HCT116 (cell line): ENCODE results near the gene ZNF202. TPM values are rescaled to one million over a fixed set of nuclear protein-coding genes. Genes with fewer than 3 reads are reported as not detected.

Experiments used
- ATAC-seq: fragments of 200-7000 bp; cut with Tn5 transposase; 2 replicates; pipeline ENCODE4 v1.9.1; 2020; ENCODE audit warnings: mild to moderate bottlenecking, moderate library complexity
- BruUV-seq: library from RNA; stranded (reverse); fragments of 400-500 nt; replicated peaks from 2 replicates; lab custom pipeline; 2021; lab: Mats Ljungman, UMichigan
- CTCF ChIA-PET: fragments of 300-600 bp; sonication (Branson Sonifier 250); formaldehyde crosslinking; loops from one replicate; lab custom pipeline; 2021; ENCODE audit warnings: antibody characterized with exemption; lab: Charles Lee
- POLR2A ChIA-PET: fragments of 300-600, 350-600 bp; sonication (Branson Sonifier 250); formaldehyde crosslinking; loops from one replicate; lab custom pipeline; 2021; ENCODE audit warnings: antibody characterized with exemption; lab: Charles Lee
- RAD21 ChIA-PET, 2 experiments: fragments of 300-600 bp; sonication (Branson Sonifier 250); formaldehyde crosslinking; loops; one replicate each; lab custom pipeline; 2023; ENCODE audit warnings: low total read pairs in 2 of 2; ENCODE audit not compliant: uncharacterized antibody in 2 of 2, unreplicated experiment in 2 of 2, low non-redundant PET in 1 of 2; lab: Charles Lee
- DNase-seq: peaks from one replicate; pipeline ENCODE4 v3.0.0-alpha.2; 2010; ENCODE audit warnings: low read depth, low spot score
- H2AFZ ChIP-seq: fragments of 200-600 bp; shearing (Covaris generic), sonication (generic); 2 replicates; pipeline ENCODE4 v1.6.1; 2017; ENCODE audit warnings: low read depth, mixed run types, mixed read lengths, antibody characterized with exemption, low read length; ENCODE audit not compliant: poor library complexity, severe bottlenecking
- H3K27ac ChIP-seq: 2 replicates; pipeline ENCODE4 v1.5.1; 2012; ENCODE audit warnings: low read depth, low read length
- H3K27me3 ChIP-seq: fragments of 200-600 bp; sonication (generic); 2 replicates; pipeline ENCODE4 v1.6.1; 2016; ENCODE audit warnings: mixed run types, low read length, mixed read lengths; ENCODE audit not compliant: insufficient read depth
- H3K36me3 ChIP-seq, 2 experiments: fragments of 200-500 bp in 1 of 2; fragments of 200-600 bp in 1 of 2; sonication (Bioruptor generic) in 1 of 2; sonication (generic) in 1 of 2; 2 replicates each; pipeline versions ENCODE4 v1.5.1 to v1.6.1; 2014 to 2016; ENCODE audit warnings: low read length in 2 of 2, inconsistent platforms in 1 of 2, mixed read lengths in 1 of 2, mixed run types in 1 of 2; ENCODE audit not compliant: insufficient read depth in 2 of 2, control insufficient read depth in 1 of 2
- H3K4me1 ChIP-seq, 2 experiments: fragments of 200-600 bp in 1 of 2; sonication (generic) in 1 of 2; 2 replicates each; pipeline versions ENCODE4 v1.5.1 to v1.6.1; 2012 to 2017; ENCODE audit warnings: low read length in 2 of 2, inconsistent platforms in 1 of 2, mild to moderate bottlenecking in 1 of 2, mixed read lengths in 1 of 2, mixed run types in 1 of 2, moderate library complexity in 1 of 2; ENCODE audit not compliant: insufficient read depth in 2 of 2, control insufficient read depth in 1 of 2
- H3K4me2 ChIP-seq: fragments of 200-600 bp; sonication (generic); 2 replicates; pipeline ENCODE4 v1.6.1; 2017; ENCODE audit warnings: mixed run types, low read length, mixed read lengths
- H3K4me3 ChIP-seq, 2 experiments: fragments of 200-600 bp in 1 of 2; sonication (generic) in 1 of 2; replicated peaks in 1 of 2; 2 replicates each; pipeline ENCODE4 v1.5.1; 2011 to 2016; ENCODE audit warnings: low read length in 2 of 2, control low read depth in 1 of 2, low read depth in 1 of 2, mild to moderate bottlenecking in 1 of 2, mixed read lengths in 1 of 2, mixed run types in 1 of 2
- H3K79me2 ChIP-seq: fragments of 200-600 bp; sonication (generic); 2 replicates; pipeline ENCODE4 v1.6.1; 2017; ENCODE audit warnings: mild to moderate bottlenecking, mixed run types, low read length, moderate library complexity, mixed read lengths; ENCODE audit not compliant: insufficient read depth
- H3K9ac ChIP-seq: fragments of 200-600 bp; sonication (generic); 2 replicates; pipeline ENCODE4 v1.6.1; 2016; ENCODE audit warnings: low read length, mixed read lengths
- H3K9me2 ChIP-seq: fragments of 200-600 bp; sonication (generic), shearing (Covaris generic); 2 replicates; pipeline ENCODE4 v1.6.1; 2017; ENCODE audit warnings: mixed run types, mild to moderate bottlenecking, moderate library complexity; ENCODE audit not compliant: insufficient read depth
- H3K9me3 ChIP-seq, 2 experiments: fragments of 200-500 bp in 1 of 2; fragments of 200-600 bp in 1 of 2; sonication (Bioruptor generic) in 1 of 2; sonication (generic) in 1 of 2; 2 replicates each; pipeline ENCODE4 v1.6.1; 2014 to 2017; ENCODE audit warnings: low read length in 2 of 2, mixed read lengths in 2 of 2, inconsistent platforms in 1 of 2, low read depth in 1 of 2, mild to moderate bottlenecking in 1 of 2, mixed run types in 1 of 2, moderate library complexity in 1 of 2; ENCODE audit not compliant: control insufficient read depth in 1 of 2, insufficient read depth in 1 of 2
- H4K20me1 ChIP-seq: fragments of 200-600 bp; sonication (generic), shearing (Covaris generic); 2 replicates; pipeline ENCODE4 v1.6.1; 2017; ENCODE audit warnings: mixed run types, mild to moderate bottlenecking, moderate library complexity; ENCODE audit not compliant: insufficient read depth
- ATF3 ChIP-seq: IDR thresholded peaks from 2 replicates; pipeline ENCODE4 v1.6.1; 2012
- CTCF ChIP-seq, 3 experiments: fragments of 200-600 bp in 1 of 3; sonication (generic) in 1 of 3; IDR thresholded peaks in 2 of 3; conservative IDR thresholded peaks in 1 of 3; 2 replicates each; pipeline ENCODE4 v1.5.1; 2012 to 2017; ENCODE audit warnings: low read depth in 2 of 3, low read length in 2 of 3, antibody characterized with exemption in 1 of 3, borderline replicate concordance in 1 of 3, control low read depth in 1 of 3, mild to moderate bottlenecking in 1 of 3, mixed read lengths in 1 of 3, mixed run types in 1 of 3, moderate library complexity in 1 of 3; ENCODE audit not compliant: insufficient read depth in 1 of 3
- EGR1 ChIP-seq: IDR thresholded peaks from 2 replicates; pipeline ENCODE4 v1.6.1; 2012; ENCODE audit warnings: low read depth
- EZH2phosphoT487 ChIP-seq: fragments of 200-600 bp; IDR thresholded peaks from 2 replicates; pipeline ENCODE4 v1.6.1; 2018; ENCODE audit warnings: antibody characterized with exemption, borderline replicate concordance
- FOSL1 ChIP-seq: IDR thresholded peaks from 2 replicates; pipeline ENCODE4 v1.6.1; 2012; ENCODE audit warnings: low read depth
- JUND ChIP-seq: IDR thresholded peaks from 2 replicates; pipeline ENCODE4 v1.6.1; 2012
- MAX ChIP-seq: IDR thresholded peaks from 2 replicates; pipeline ENCODE4 v1.6.1; 2012
- POLR2A ChIP-seq: IDR thresholded peaks from 2 replicates; pipeline ENCODE4 v1.7.0; 2011; ENCODE audit warnings: borderline replicate concordance; ENCODE audit not compliant: insufficient read depth, insufficient read length; ENCODE audit errors: extremely low read depth
- SIN3A ChIP-seq: IDR thresholded peaks from 2 replicates; pipeline ENCODE4 v1.6.1; 2012; ENCODE audit warnings: low read depth
- TCF7L2 ChIP-seq: IDR thresholded peaks from 2 replicates; pipeline ENCODE4 v1.7.0; 2011; ENCODE audit warnings: borderline replicate concordance, inconsistent platforms; ENCODE audit not compliant: insufficient read depth, insufficient read length; ENCODE audit errors: extremely low read depth
- ZBTB33 ChIP-seq: IDR thresholded peaks from 2 replicates; pipeline ENCODE4 v1.6.1; 2011; ENCODE audit warnings: mild to moderate bottlenecking, low read length, moderate library complexity; ENCODE audit not compliant: insufficient replicate concordance; ENCODE audit errors: extremely low read depth
- ZNF274 ChIP-seq: fragments of 200-500 bp; sonication (Bioruptor generic); IDR thresholded peaks from 2 replicates; pipeline ENCODE4 v1.6.1; 2014; ENCODE audit warnings: mild to moderate bottlenecking, low read depth, low read length, inconsistent platforms
- intact Hi-C: fragments of 100-400 bp; cut with micrococcal nuclease; formaldehyde crosslinking; loops from 2 replicates; pipeline ENCODE4 v1.10.0; 2022
- total RNA-seq: library from RNA; stranded (reverse); gene quantifications from one replicate; pipeline ENCODE4 v1.2.1, GENCODE V29; 2021; ENCODE audit not compliant: unreplicated experiment

ZNF202 gene
- total RNA-seq, 1 experiment from 2014 or later: 16.9 TPM

- TF ChIP-seq CTCF (IDR thresholded peaks at IDR 0.05 in 2 of 3, conservative IDR thresholded peaks at IDR 0.05 in 1 of 3; ENCODE audit: borderline replicate concordance in 1 of 3, insufficient read depth in 1 of 3, low read depth in 2 of 3, low read length in 2 of 3) (0 out of 6 replicates have a peak, but pooled peaks of 1 of the 3 experiments have one; percentile 3), ZNF274 (no peak), EZH2phosphoT487 (no peak), TCF7L2 (no peak), EGR1 (peak; percentile 64)
Measured at GRCh38 chr11:123741159-123742030, at the start of gene ZNF202 (continued).

GRCh38 chr11:123783536-123783935, 42.1 kb upstream of the ZNF202 start:
- no peak for TF ChIP-seq TCF7L2
- TF ChIP-seq MAX: no peak
- no peak for TF ChIP-seq POLR2A
- no peak for TF ChIP-seq ZBTB33
- no peak for TF ChIP-seq SIN3A
- no peak for TF ChIP-seq FOSL1
- TF ChIP-seq EGR1: no peak
- TF ChIP-seq ATF3: no peak
- TF ChIP-seq JUND: no peak
- DNase-seq: no peak

More at GRCh38 chr11:123783536-123783935, 42.1 kb upstream of the ZNF202 start:
- H3K27me3 ChIP-seq: peaks cover 6% of the 10 kb centered on the region; the same call in 1 of the 2 replicates
- H3K27ac ChIP-seq: no peak overlapping the region
- no peaks in the 10 kb centered on the region for H3K36me3 ChIP-seq
- no peak overlapping the region for H3K4me3 ChIP-seq
- ATAC-seq: no peak
- H3K79me2 ChIP-seq: no peaks in the 10 kb centered on the region
- H4K20me1 ChIP-seq: no peaks in the 10 kb centered on the region
- no TSS peak for BruUV-seq
- H3K4me2 ChIP-seq: no peak overlapping the region
- ChIA-PET RAD21 (no interaction called here), POLR2A (no interaction called here), CTCF (no interaction called here)
- H3K9me3 ChIP-seq: no peaks in the 10 kb centered on the region
- no peak overlapping the region for H2AFZ ChIP-seq
- H3K9me2 ChIP-seq: no peaks in the 10 kb centered on the region
- H3K9ac ChIP-seq: no peak overlapping the region
- no peaks in the 10 kb centered on the region for H3K4me1 ChIP-seq
- intact Hi-C loops: no loop called here
